B cell (primary cell): ENCODE measurements around the gene KLHL36. TPM values are rescaled to one million over a fixed set of nuclear protein-coding genes. Genes with fewer than 3 reads are reported as not detected.

Experiments
- ATAC-seq: fragments of 200-7000 bp; cut with Tn5 transposase; one replicate; pipeline ENCODE4 v1.10.0; 2021; ENCODE audit warnings: low read depth, mild to moderate bottlenecking, moderate number of reproducible peaks, moderate library complexity
- CTCF ChIA-PET: fragments of 350-600 bp; sonication (Branson Sonifier 250); formaldehyde crosslinking; loops from one replicate; lab custom pipeline; 2021; ENCODE audit warnings: antibody characterized with exemption, inconsistent platforms; lab: Charles Lee
- POLR2A ChIA-PET: fragments of 350-600 bp; sonication (Branson Sonifier 250); formaldehyde crosslinking; loops from one replicate; lab custom pipeline; 2021; ENCODE audit warnings: antibody characterized with exemption; lab: Charles Lee
- DNase-seq: peaks from one replicate; pipeline ENCODE4 v3.0.0; 2013
- H2AFZ ChIP-seq: 2 replicates; pipeline ENCODE4 v1.6.1; 2012; ENCODE audit warnings: mild to moderate bottlenecking, low read depth, low read length; ENCODE audit not compliant: insufficient read depth, poor library complexity, severe bottlenecking
- H3K27ac ChIP-seq, 2 donors: 1 replicate in 1 of 2; 2 replicates in 1 of 2; pipeline ENCODE4 v1.5.1; 2012 to 2013; ENCODE audit warnings: low read length in 2 of 2, mild to moderate bottlenecking in 2 of 2, moderate library complexity in 1 of 2
- H3K27me3 ChIP-seq, 4 experiments: fragments of 200-600 bp in 1 of 4; sonication (generic) in 1 of 4; replicated peaks in 1 of 4; 1 replicate in 2 of 4; 2 replicates in 2 of 4; pipeline versions ENCODE4 v1.6.1 to v1.7.0; 2013 to 2016; ENCODE audit warnings: low read length in 3 of 4, mild to moderate bottlenecking in 2 of 4, mixed read lengths in 1 of 4, moderate library complexity in 1 of 4; ENCODE audit not compliant: insufficient read depth in 4 of 4, control insufficient read depth in 3 of 4; ENCODE audit errors: control extremely low read depth in 1 of 4
- H3K36me3 ChIP-seq, 2 experiments: replicated peaks in 1 of 2; 1 replicate in 1 of 2; 2 replicates in 1 of 2; pipeline versions ENCODE4 v1.6.1 to v1.7.1; 2013; ENCODE audit warnings: low read length in 1 of 2; ENCODE audit not compliant: insufficient read depth in 2 of 2, control insufficient read depth in 1 of 2; ENCODE audit errors: control extremely low read depth in 1 of 2, extremely low read depth in 1 of 2
- H3K4me1 ChIP-seq, 2 donors: fragments of 200-600 bp in 1 of 2; sonication (generic) in 1 of 2; 1 replicate in 1 of 2; 2 replicates in 1 of 2; pipeline versions ENCODE4 v1.5.1 to v1.6.1; 2013 to 2017; ENCODE audit warnings: low read length in 2 of 2; ENCODE audit not compliant: control insufficient read depth in 2 of 2, insufficient read depth in 2 of 2
- H3K4me2 ChIP-seq: replicated peaks from 2 replicates; pipeline ENCODE3; 2012; ENCODE audit warnings: mild to moderate bottlenecking, low read depth, low read length; ENCODE audit not compliant: poor library complexity, severe bottlenecking
- H3K4me3 ChIP-seq, 5 experiments: fragments of 200-600 bp in 1 of 5; sonication (generic) in 1 of 5; 1 replicate in 3 of 5; 2 replicates in 2 of 5; pipeline versions ENCODE4 v1.5.1 to v1.7.0; 2011 to 2016; ENCODE audit warnings: low read length in 4 of 5, mild to moderate bottlenecking in 4 of 5, low read depth in 2 of 5, control low read depth in 1 of 5, moderate library complexity in 1 of 5; ENCODE audit not compliant: insufficient read depth in 1 of 5; ENCODE audit errors: control extremely low read depth in 1 of 5, extremely low read depth in 1 of 5
- H3K79me2 ChIP-seq: fragments of 200-600 bp; sonication (generic); one replicate; pipeline ENCODE4 v1.6.0; 2016; ENCODE audit warnings: low read length; ENCODE audit not compliant: control insufficient read depth, insufficient read depth
- H3K9ac ChIP-seq: fragments of 200-600 bp; sonication (generic); 2 replicates; pipeline ENCODE4 v1.6.1; 2017; ENCODE audit warnings: mild to moderate bottlenecking, low read length, moderate library complexity
- H3K9me3 ChIP-seq, 3 donors: one replicate each; pipeline versions ENCODE4 v1.6.1 to v1.7.1; 2013; ENCODE audit warnings: low read length in 2 of 3; ENCODE audit not compliant: control insufficient read depth in 2 of 3, insufficient read depth in 1 of 3; ENCODE audit errors: control extremely low read depth in 1 of 3
- H4K20me1 ChIP-seq: 2 replicates; pipeline ENCODE4 v1.6.0; 2012; ENCODE audit warnings: mild to moderate bottlenecking, low read length; ENCODE audit not compliant: insufficient read depth, control insufficient read depth, poor library complexity, severe bottlenecking
- H3K27ac Mint-ChIP-seq: one replicate; pipeline ENCODE4 v1.8.0; 2021; ENCODE audit warnings: mixed read lengths
- H3K27me3 Mint-ChIP-seq: one replicate; pipeline ENCODE4 v1.8.0; 2021; ENCODE audit warnings: mixed read lengths
- H3K4me1 Mint-ChIP-seq: one replicate; pipeline ENCODE4 v1.8.0; 2021; ENCODE audit warnings: mixed read lengths
- H3K4me3 Mint-ChIP-seq: one replicate; pipeline ENCODE4 v1.8.0; 2021; ENCODE audit warnings: mixed read lengths
- H3K9me3 Mint-ChIP-seq: one replicate; pipeline ENCODE4 v1.8.0; 2022; ENCODE audit warnings: mixed read lengths; ENCODE audit not compliant: insufficient read depth
- CTCF ChIP-seq: fragments of 200-600 bp; IDR thresholded peaks from one replicate; pipeline ENCODE4 v1.8.0; 2022; ENCODE audit warnings: antibody characterized with exemption, mild to moderate bottlenecking
- EZH2 ChIP-seq: IDR thresholded peaks from 2 replicates; pipeline ENCODE4 v1.6.1; 2012; ENCODE audit warnings: borderline replicate concordance, low read depth, mild to moderate bottlenecking, moderate library complexity, low read length; ENCODE audit not compliant: insufficient read depth, poor library complexity, severe bottlenecking
- WGBS: methylation state at CpG from one replicate; pipeline ENCODE4 v1.1.5; 2013; ENCODE audit warnings: missing lambda C conversion rate; ENCODE audit not compliant: insufficient coverage; 5-methylcytosine and 5-hydroxymethylcytosine counted together
- intact Hi-C: fragments of 100-400 bp; cut with micrococcal nuclease; formaldehyde crosslinking; loops from one replicate; pipeline ENCODE4 v1.10.0; 2022
- polyA plus RNA-seq: library from polyadenylated mRNA; depleted of rRNA; stranded (reverse); fragments of >200 nt; gene quantifications from 2 replicates; pipeline ENCODE4 v1.2.3, GENCODE V29; 2012
- total RNA-seq, 2 donors: library from RNA; stranded (reverse); fragments of 120-200 nt in 1 of 2; gene quantifications; 1 replicate in 1 of 2; 2 replicates in 1 of 2; pipeline versions ENCODE4 v1.2.3 to v1.2.4, GENCODE V29; 2013 to 2022

Gene KLHL36
- total and polyA plus RNA-seq, 2 donors (not counting 1 experiment from before 2014, with no cell fraction given), result 90.3 to 135 TPM

GRCh38 chr16:84603140-84603816 is 45.0 kb upstream of the KLHL36 start:
- H3K27me3 Mint-ChIP-seq, result no peaks in the 10 kb centered on the region
- H3K4me1 ChIP-seq, result peaks cover 91 to 96% of the 10 kb centered on the region in 2 donors
- intact Hi-C loops, result no loop called here
- no peaks in the 10 kb centered on the region for H3K9me3 Mint-ChIP-seq
- H3K27ac Mint-ChIP-seq, result peak overlapping the region; percentile 95
- H3K27me3 ChIP-seq, result no peaks in the 10 kb centered on the region
- peaks cover 0 to 32% of the 10 kb centered on the region in 2 experiments for H3K36me3 ChIP-seq
- H3K27ac ChIP-seq, result peak overlapping the region; percentile 57 to 77
- peak overlapping the region; percentile 25 for H2AFZ ChIP-seq
- peak overlapping the region; percentile 67 for H3K4me2 ChIP-seq
- TF ChIP-seq CTCF, result no peak
- no peak for TF ChIP-seq EZH2
- ChIA-PET CTCF (interaction anchor here (0.8 to 29.5 kb wide), 7 partner anchors 11 to 123 kb away, joined by 3 to 518 read pairs (median 6); partner anchors contain the start of gene MEAK7), POLR2A (interaction anchor here (1.0 to 3.4 kb wide), 2 partner anchors 12 to 18 kb away, joined by 4 to 18 read pairs; no protein-coding TSS in a partner anchor)
- 69% methylated on average over 22 of the region's 23 CpGs for WGBS
- ATAC-seq (no peak), DNase-seq (no peak)
- H3K4me3 ChIP-seq, result peak overlapping the region in 2 of 5 experiments; percentile 5 to 29
- peaks cover 23% of the 10 kb centered on the region for H4K20me1 ChIP-seq
- peaks cover 0 to 9% (median 3%) of the 10 kb centered on the region in 3 donors for H3K9me3 ChIP-seq
- H3K79me2 ChIP-seq, result peaks cover 78% of the 10 kb centered on the region
- peak overlapping the region; percentile 4 for H3K9ac ChIP-seq
- H3K4me3 Mint-ChIP-seq, result peak overlapping the region; percentile 86
- peaks cover 90% of the 10 kb centered on the region for H3K4me1 Mint-ChIP-seq

GRCh38 chr16:84603940-84604339 is 44.4 kb upstream of the KLHL36 start:
- peaks cover 82% of the 10 kb centered on the region for H3K79me2 ChIP-seq
- ATAC-seq (no peak), DNase-seq (no peak)
- no peak overlapping the region for H3K4me3 ChIP-seq
- peak overlapping the region; percentile 67 for H3K4me2 ChIP-seq
- H2AFZ ChIP-seq, result no peak overlapping the region
- H3K27me3 Mint-ChIP-seq, result no peaks in the 10 kb centered on the region
- H3K36me3 ChIP-seq, result peaks cover 0 to 32% of the 10 kb centered on the region in 2 experiments
- no peaks in the 10 kb centered on the region for H3K9me3 Mint-ChIP-seq
- no peak for TF ChIP-seq EZH2
- TF ChIP-seq CTCF, result no peak
- no peak overlapping the region for H3K9ac ChIP-seq
- H3K4me3 Mint-ChIP-seq, result peak overlapping the region; percentile 80
- intact Hi-C loops, result no loop called here
- peaks cover 0 to 9% (median 3%) of the 10 kb centered on the region in 3 donors for H3K9me3 ChIP-seq
- peaks cover 93 to 96% of the 10 kb centered on the region in 2 donors for H3K4me1 ChIP-seq
- 88% methylated on average over 3 of the region's 10 CpGs for WGBS
- H3K27ac Mint-ChIP-seq, result peak overlapping the region; percentile 95
- ChIA-PET POLR2A (no interaction called here), CTCF (interaction anchor here (29.5 kb wide), 1 partner anchor 94 kb away, joined by 518 read pairs; the partner anchor contains the start of gene MEAK7)
- peaks cover 23% of the 10 kb centered on the region for H4K20me1 ChIP-seq
- H3K4me1 Mint-ChIP-seq, result peaks cover 93% of the 10 kb centered on the region
- peak overlapping the region in 1 of 2 donors; percentile 77 for H3K27ac ChIP-seq
- no peaks in the 10 kb centered on the region for H3K27me3 ChIP-seq
